NT2/D1 (cell line): ENCODE measurements around the gene TTLL4.

Experiments
- SUZ12 ChIP-seq: IDR thresholded peaks from 2 replicates; pipeline ENCODE4 v1.6.1; 2011; ENCODE audit not compliant: insufficient read length, insufficient read depth; ENCODE audit errors: extremely low read depth
- YY1 ChIP-seq: IDR thresholded peaks from 2 replicates; pipeline ENCODE4 v1.6.1; 2011; ENCODE audit not compliant: insufficient read length, insufficient read depth
- ZNF274 ChIP-seq: IDR thresholded peaks from 2 replicates; pipeline ENCODE4 v1.6.1; 2011; ENCODE audit warnings: mild to moderate bottlenecking, low read depth, low read length

DNA sequence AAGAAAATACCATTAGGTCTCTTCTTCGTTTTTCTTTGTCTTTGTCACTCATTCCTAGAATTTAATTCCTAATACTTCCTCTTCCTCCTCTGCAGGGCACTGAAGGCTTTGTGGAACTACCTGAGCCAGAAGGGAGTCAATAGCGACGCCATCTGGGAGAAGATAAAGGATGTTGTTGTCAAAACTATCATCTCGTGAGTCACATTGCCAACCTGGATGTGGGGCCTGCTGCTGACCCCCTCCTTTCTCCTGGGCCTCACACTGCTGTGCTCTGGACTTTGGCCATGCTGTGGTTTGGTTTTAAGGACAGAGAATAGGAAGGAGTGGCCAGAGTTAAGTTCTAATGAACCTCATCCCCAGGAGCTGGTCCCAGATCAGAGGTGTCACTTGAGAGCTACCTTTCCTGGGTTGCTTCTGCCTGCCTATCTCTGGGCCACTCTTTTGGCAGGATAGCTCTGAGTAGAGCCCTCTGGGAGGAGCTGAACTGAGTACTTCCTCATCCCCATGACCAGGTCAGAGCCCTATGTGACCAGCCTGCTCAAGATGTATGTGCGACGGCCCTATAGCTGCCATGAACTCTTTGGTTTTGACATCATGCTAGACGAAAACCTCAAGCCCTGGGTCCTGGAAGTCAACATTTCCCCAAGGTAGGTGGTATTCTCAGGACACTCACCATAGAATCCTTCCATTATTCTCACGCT lies 38.3 kb downstream of the TTLL4 start:
- TF ChIP-seq YY1, result no peak
- no peak for TF ChIP-seq ZNF274
- no peak for TF ChIP-seq SUZ12
